NK-92 treated with Interleukin-12 subunit alpha and Interleukin-12 subunit beta, amount 100 ng/mL, for 24 hours (cell line): ENCODE results near the gene INSYN2B.

ENCODE experiments used
- DNase-seq: peaks from one replicate; lab custom pipeline; 2025; lab: John Stamatoyannopoulos, UW

The INSYN2B gene

GRCh38 chr5:169933127-169933526 is 47.2 kb downstream of the INSYN2B start:
- no peak for DNase-seq

GRCh38 chr5:169923988-169924387 is 56.3 kb downstream of the INSYN2B start:
- DNase-seq = no peak

GRCh38 chr5:169922474-169922873 is 57.8 kb downstream of the INSYN2B start:
- DNase-seq = no peak

- DNase-seq = no peak
These were observed 58.3 kb downstream of the INSYN2B start for GRCh38 chr5:169921949-169922348.

GRCh38 chr5:169921384-169921783 is 58.9 kb downstream of the INSYN2B start:
- no peak for DNase-seq

- DNase-seq = no peak
These were observed 59.8 kb downstream of the INSYN2B start for GRCh38 chr5:169920474-169920873.

- DNase-seq = no peak
These were observed 62.1 kb downstream of the INSYN2B start for GRCh38 chr5:169918228-169918627.

- DNase-seq = no peak
These were observed 62.8 kb downstream of the INSYN2B start for GRCh38 chr5:169917500-169917899.

- no peak for DNase-seq
These were observed 65.5 kb downstream of the INSYN2B start for GRCh38 chr5:169914766-169915165.

GRCh38 chr5:169913479-169913878 is 66.8 kb downstream of the INSYN2B start:
- no peak for DNase-seq

GRCh38 chr5:169911448-169912212 is 68.7 kb downstream of the INSYN2B start:
- DNase-seq = no peak

GRCh38 chr5:169910393-169910792 is 69.9 kb downstream of the INSYN2B start:
- DNase-seq = no peak

GRCh38 chr5:169909945-169910344 is 70.3 kb downstream of the INSYN2B start:
- DNase-seq = no peak

GRCh38 chr5:169908864-169909263 is 71.4 kb downstream of the INSYN2B start:
- no peak for DNase-seq

GRCh38 chr5:169906745-169907649 is 73.3 kb downstream of the INSYN2B start:
- DNase-seq = no peak

GRCh38 chr5:169905017-169905416 is 75.3 kb downstream of the INSYN2B start:
- no peak for DNase-seq

- no peak for DNase-seq
These were observed 75.8 kb downstream of the INSYN2B start for GRCh38 chr5:169904508-169904907.

- no peak for DNase-seq
These were observed 76.2 kb downstream of the INSYN2B start for GRCh38 chr5:169904059-169904458.

- DNase-seq = no peak
These were observed 78.4 kb downstream of the INSYN2B start for GRCh38 chr5:169901896-169902295.

GRCh38 chr5:169897481-169897880 is 82.8 kb downstream of the INSYN2B start:
- DNase-seq = no peak

- no peak for DNase-seq
These were observed 84.4 kb downstream of the INSYN2B start for GRCh38 chr5:169895926-169896325.

GRCh38 chr5:169893571-169893970 is 86.7 kb downstream of the INSYN2B start:
- no peak for DNase-seq

GRCh38 chr5:169893010-169893409 is 87.3 kb downstream of the INSYN2B start:
- no peak for DNase-seq
